Psoas muscle (tissue), 8 donors: ENCODE data around the gene PTGDS. TPM values are rescaled to one million over a fixed set of nuclear protein-coding genes. Genes with fewer than 3 reads are reported as not detected.

ENCODE experiments used
- ATAC-seq, 4 donors: fragments of 200-7000 bp; cut with Tn5 transposase; one replicate each; pipeline ENCODE4 v1.9.1; 2020; ENCODE audit warnings: moderate library complexity in 3 of 4, mild to moderate bottlenecking in 2 of 4
- DNase-seq, 2 donors: peaks; one replicate each; pipeline ENCODE4 v3.0.0-alpha.2; 2020
- H3K27ac ChIP-seq: fragments of 200-600 bp; one replicate; pipeline ENCODE4 v1.8.0; 2022
- H3K27me3 ChIP-seq, 3 donors: fragments of 200-600 bp in 1 of 3; one replicate each; pipeline versions ENCODE4 v1.6.1 to v1.8.0; 2013 to 2022; ENCODE audit warnings: low read length in 2 of 3, mild to moderate bottlenecking in 2 of 3, moderate library complexity in 1 of 3; ENCODE audit not compliant: insufficient read depth in 3 of 3
- H3K36me3 ChIP-seq, 2 donors: fragments of 200-600 bp in 1 of 2; one replicate each; pipeline versions ENCODE4 v1.6.1 to v1.8.0; 2013 to 2022; ENCODE audit warnings: low read depth in 1 of 2, mild to moderate bottlenecking in 1 of 2, moderate library complexity in 1 of 2; ENCODE audit not compliant: insufficient read depth in 1 of 2
- H3K4me1 ChIP-seq: fragments of 200-600 bp; one replicate; pipeline ENCODE4 v1.8.0; 2022
- H3K4me3 ChIP-seq: fragments of 200-600 bp; one replicate; pipeline ENCODE4 v1.8.0; 2022; ENCODE audit warnings: mild to moderate bottlenecking
- H3K9me3 ChIP-seq: fragments of 200-600 bp; one replicate; pipeline ENCODE4 v1.8.0; 2022
- CTCF ChIP-seq: fragments of 200-600 bp; IDR thresholded peaks from one replicate; pipeline ENCODE4 v1.8.0; 2022; ENCODE audit warnings: antibody characterized with exemption
- WGBS, 3 donors: extraction: QIAGEN DNeasy Blood & Tissue Kit; methylation state at CpG; one replicate each; pipeline versions ENCODE4 v1.1.6 to v1.1.7; 2013; 5-methylcytosine and 5-hydroxymethylcytosine counted together
- intact Hi-C, 2 donors: fragments of 100-400 bp; cut with DNase I; formaldehyde crosslinking; loops; one replicate each; pipeline versions ENCODE4 v1.11.0 to v1.14.2; 2022
- long read RNA-seq, 2 donors: library from polyadenylated mRNA; unstranded; transcript quantifications; one replicate each; pipeline ENCODE4 v2.0.0, GENCODE V29; 2021
- polyA plus RNA-seq, 3 donors: library from polyadenylated mRNA; stranded (reverse); fragments of 200-250 nt; gene quantifications; one replicate each; pipeline ENCODE4 v1.2.3, GENCODE V29; 2013
- total RNA-seq, 4 donors: library from RNA; stranded (reverse); fragmentation: NEBNext Ultra II Directional in 2 of 4; extraction: Animal tissue kit (Norgen Biotek cat#: 25700) in 2 of 4; gene quantifications; one replicate each; pipeline versions ENCODE4 v1.2.1 to v1.2.4, GENCODE V29; 2021 to 2023
- donor health status: healthy with polysubstance abuse.
- donor health status: DM: no; HTN: no; CAD: no; lungs with moderate emphysema.
- donor health status: Bipolar disorder and iron deficiency.
- donor health status: healthy.
- donor health status: DM: yes; HTN: yes; CAD: no.
- donor health status: DM: no; HTN: no; CAD: no.
- donor health status: DM: no; HTN: no; CAD: no.
- donor health status: DM: yes; HTN: yes; CAD: no.

The PTGDS gene
- total RNA-seq (100 to 1,000 TPM in 1 of 4 donors, 10 to 100 TPM in 3; 23.3 to 130 (median 74.3) TPM), polyA plus RNA-seq (10 to 100 TPM; 29.9 to 37.9 (median 37.8) TPM)
- long read RNA-seq, donor 1, transcript PTGDS-202 (7 exons, 807 nt), result major isoform, 33 of 36 reads
- long read RNA-seq, donor 1, partial matches to known transcripts, result 2 of 36 reads
- long read RNA-seq, donor 1, other reads (novel, unspliced or antisense), result 0 of 36 reads
- long read RNA-seq, donor 2, transcript PTGDS-202 (7 exons, 807 nt), result major isoform, 15 of 18 reads
- long read RNA-seq, donor 2, partial matches to known transcripts, result 1 of 18 reads
- long read RNA-seq, donor 2, other reads (novel, unspliced or antisense), result 1 of 18 reads

GRCh38 chr9:136977223-136977622 is at the start of gene PTGDS:
Gene PTGDS, plus strand, starts transcription at chr9:136977504. Its CDS starts 75 bp downstream, at chr9:136977579.
- ATAC-seq (peak; percentile 11 to 36 (median 26)), DNase-seq (peak in 1 of 2 donors; percentile 79)
- peaks cover 0 to 4% (median 3%) of the 10 kb centered on the region in 3 donors for H3K27me3 ChIP-seq
- WGBS, 3 donors, result 41 to 66% (median 47%) methylated on average over 8 to 10 of the region's 10 CpGs
- peaks cover 12% of the 10 kb centered on the region for H3K4me1 ChIP-seq
- H3K27ac ChIP-seq, result no peak within 1 kb of the TSS
- no peak for TF ChIP-seq CTCF
- no peaks in the 10 kb centered on the region for H3K9me3 ChIP-seq
- peak within 1 kb of the TSS; percentile 64 for H3K4me3 ChIP-seq
- H3K36me3 ChIP-seq, result no peaks in the 10 kb centered on the region
- intact Hi-C loops, result no loop called here

- H3K27ac ChIP-seq, result peak overlapping the region; percentile 98
- no peaks in the 10 kb centered on the region for H3K9me3 ChIP-seq
- intact Hi-C loops, result loop anchor here (2.0 to 5.0 kb wide), 5 partner anchors 14 to 81 kb away; partner anchors contain the start of genes EDF1 (in 1 of the 2), MAMDC4 (in 1 of the 2) and PHPT1 (in 1 of the 2)
- WGBS, 3 donors, result 37 to 49% (median 41%) methylated on average over 9 of the region's 9 CpGs
- no peaks in the 10 kb centered on the region for H3K27me3 ChIP-seq
- ATAC-seq, result peak; percentile 91 to 94 (median 92)
- peak; percentile 52 for TF ChIP-seq CTCF
- peaks cover 0 to 35% of the 10 kb centered on the region in 2 donors for H3K36me3 ChIP-seq
- DNase-seq, result peak; percentile 68 to 92
- H3K4me3 ChIP-seq, result peak overlapping the region; percentile 55
- peaks cover 63% of the 10 kb centered on the region for H3K4me1 ChIP-seq
Observed at GRCh38 chr9:136928591-136928990, 48.7 kb upstream of the PTGDS start.

GRCh38 chr9:136930014-136930413 is 47.3 kb upstream of the PTGDS start:
- H3K27me3 ChIP-seq, result no peaks in the 10 kb centered on the region
- peaks cover 0 to 21% of the 10 kb centered on the region in 2 donors for H3K36me3 ChIP-seq
- no peak overlapping the region for H3K4me3 ChIP-seq
- peaks cover 54% of the 10 kb centered on the region for H3K4me1 ChIP-seq
- TF ChIP-seq CTCF, result no peak
- ATAC-seq (peak in 3 of 4 donors; percentile 41 to 52 (median 42)), DNase-seq (no peak)
- no peaks in the 10 kb centered on the region for H3K9me3 ChIP-seq
- 74 to 81% (median 76%) methylated on average over 4 of the region's 4 CpGs for WGBS, 3 donors
- peak overlapping the region; percentile 98 for H3K27ac ChIP-seq
- intact Hi-C loops, result no loop called here

- Histone ChIP-seq H3K36me3 (peaks cover 0 to 6% of the 10 kb centered on the region in 2 donors), H3K4me1 (peaks cover 42% of the 10 kb centered on the region), H3K27ac (peak overlapping the region; percentile 98), H3K4me3 (no peak overlapping the region), H3K27me3 (no peaks in the 10 kb centered on the region), H3K9me3 (no peaks in the 10 kb centered on the region)
- no peak for DNase-seq
- intact Hi-C loops, result no loop called here
- TF ChIP-seq CTCF, result no peak
- WGBS, 3 donors, result 98 to 100% (median 98%) methylated on average over 2 of the region's 2 CpGs
- ATAC-seq, result no peak
Observed at GRCh38 chr9:136931611-136932130, 45.6 kb upstream of the PTGDS start.
